Posterior vena cava (tissue), 2 donors: ENCODE measurements around the gene MAJIN. TPM values are rescaled to one million over a fixed set of nuclear protein-coding genes. Genes with fewer than 3 reads are reported as not detected.

Experiments
- DNase-seq: peaks from one replicate; pipeline ENCODE4 v3.0.0-alpha.2; 2020; ENCODE audit warnings: low spot score
- intact Hi-C, 2 donors: fragments of 100-400 bp; cut with DNase I; formaldehyde crosslinking; loops; one replicate each; pipeline versions ENCODE4 v1.14.1 to v1.14.2; 2022 to 2023
- total RNA-seq, 2 donors: library from RNA; stranded (reverse); fragmentation: NEBNext Ultra II Directional; extraction: Animal tissue kit (Norgen Biotek cat#: 25700); gene quantifications; one replicate each; pipeline ENCODE4 v1.2.1, GENCODE V29; 2021
- donor health status: DM: yes; HTN: yes; CAD: no.
- donor health status: DM: yes; HTN: yes; CAD: no.

MAJIN gene
- total RNA-seq, 2 donors from 2014 or later: not detected

- intact Hi-C loops: no loop called here
- no peak for DNase-seq
These were observed 71.1 kb downstream of the MAJIN start for GRCh38 chr11:64900774-64901173.

GRCh38 chr11:64900263-64900678 is 71.6 kb downstream of the MAJIN start:
- intact Hi-C loops: no loop called here
- DNase-seq: no peak

DNA sequence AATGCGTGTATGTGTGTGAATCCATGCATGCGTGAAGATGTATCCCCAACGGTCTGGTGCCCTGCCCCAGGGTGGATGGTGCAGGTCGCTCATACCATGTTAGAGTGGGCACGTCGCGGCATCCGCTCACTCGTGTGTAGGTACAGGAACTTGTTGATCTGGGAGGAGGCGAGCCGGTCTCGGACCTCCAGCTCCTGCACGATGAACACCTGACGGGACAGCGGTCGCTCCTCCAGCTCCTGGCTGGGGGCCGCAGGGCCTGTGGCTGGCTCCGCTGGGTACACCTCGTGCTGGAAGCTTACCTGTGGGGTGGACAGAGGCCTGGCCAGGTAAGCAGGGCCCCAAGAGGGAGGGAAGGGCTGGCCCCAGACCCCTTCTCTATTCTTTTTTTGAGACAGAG is 73.4 kb downstream of the MAJIN start:
- intact Hi-C loops: no loop called here

DNA sequence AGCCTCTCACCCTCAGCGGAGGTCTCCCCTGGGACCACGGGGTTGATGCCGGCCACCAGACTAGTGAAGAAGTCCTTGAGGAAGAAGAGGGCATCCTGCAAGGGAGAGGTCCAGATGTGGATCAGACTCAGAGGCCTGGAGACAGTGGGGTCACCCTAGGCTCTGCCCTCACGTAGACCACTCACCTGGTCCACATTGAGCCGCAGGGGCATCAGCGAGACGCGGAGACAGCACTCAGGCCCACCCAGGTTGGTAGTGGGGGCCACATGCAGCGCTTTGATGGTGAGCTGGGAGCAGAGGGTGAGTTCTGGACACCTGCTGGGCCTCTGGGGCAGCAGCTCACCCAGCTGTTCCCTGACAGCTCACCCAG is 73.8 kb downstream of the MAJIN start:
- intact Hi-C loops: no loop called here
- no peak for DNase-seq

More for the DNA sequence above, 73.4 kb downstream of the MAJIN start:
- no peak for DNase-seq

- intact Hi-C loops: no loop called here
- DNase-seq: no peak
These were observed 74.4 kb downstream of the MAJIN start for GRCh38 chr11:64897381-64898075.

GRCh38 chr11:64896448-64897022 is 75.4 kb downstream of the MAJIN start:
- intact Hi-C loops: no loop called here
- DNase-seq: no peak

DNA sequence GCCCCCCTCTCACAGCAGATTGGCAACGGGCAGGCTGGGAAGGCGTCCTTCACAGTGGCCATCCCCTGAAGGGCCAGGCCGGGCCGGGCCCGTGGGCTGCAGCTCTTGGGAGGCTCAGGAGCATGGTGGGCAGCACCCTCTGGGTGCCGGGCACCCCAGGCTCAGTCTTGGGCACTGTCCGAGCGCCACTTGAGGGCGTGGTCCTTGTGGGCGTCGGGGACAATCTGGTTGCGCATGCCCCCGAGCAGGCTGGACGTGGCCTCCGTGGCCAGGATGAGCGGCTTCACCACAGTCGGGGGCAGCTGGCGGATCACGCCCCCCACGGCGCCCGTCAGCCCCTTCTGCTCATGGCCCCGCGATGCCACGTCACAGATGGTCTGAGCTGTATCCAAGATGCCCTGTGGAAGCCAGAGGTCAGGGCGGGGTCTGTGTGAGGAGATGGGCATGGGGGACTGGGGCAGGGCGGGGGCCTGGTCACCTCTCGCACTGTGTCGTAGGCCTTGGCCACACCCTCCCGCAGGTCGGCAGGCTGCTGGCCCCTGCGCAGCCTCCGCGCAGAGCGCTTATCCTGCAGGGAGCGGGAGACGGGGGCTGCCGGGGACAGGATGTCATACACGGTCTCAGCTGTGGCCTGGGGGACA is 77.0 kb downstream of the MAJIN start:
- intact Hi-C loops: loop anchor here (2.0 to 5.0 kb wide), 2 partner anchors 48 to 50 kb away; partner anchors contain the start of gene CDC42BPG (in 1 of the 2)
- no peak for DNase-seq

GRCh38 chr11:64894070-64894811 is 77.7 kb downstream of the MAJIN start:
- intact Hi-C loops: loop anchor here (2.0 to 5.0 kb wide), 2 partner anchors 47 to 49 kb away; partner anchors contain the start of gene CDC42BPG (in 1 of the 2)

GRCh38 chr11:64893194-64894069 is 78.5 kb downstream of the MAJIN start:
- intact Hi-C loops: loop anchor here (2.0 to 5.0 kb wide), 2 partner anchors 46 to 49 kb away; partner anchors contain the start of gene CDC42BPG (in 1 of the 2)
- DNase-seq: no peak

More at GRCh38 chr11:64894070-64894811, 77.7 kb downstream of the MAJIN start:
- DNase-seq: peak; percentile 95

GRCh38 chr11:64892838-64893193 is 79.1 kb downstream of the MAJIN start:
- intact Hi-C loops: loop anchor here in 1 of 2 donors (5.0 kb wide), 1 partner anchor 46 kb away; no protein-coding TSS in a partner anchor
- no peak for DNase-seq

DNA sequence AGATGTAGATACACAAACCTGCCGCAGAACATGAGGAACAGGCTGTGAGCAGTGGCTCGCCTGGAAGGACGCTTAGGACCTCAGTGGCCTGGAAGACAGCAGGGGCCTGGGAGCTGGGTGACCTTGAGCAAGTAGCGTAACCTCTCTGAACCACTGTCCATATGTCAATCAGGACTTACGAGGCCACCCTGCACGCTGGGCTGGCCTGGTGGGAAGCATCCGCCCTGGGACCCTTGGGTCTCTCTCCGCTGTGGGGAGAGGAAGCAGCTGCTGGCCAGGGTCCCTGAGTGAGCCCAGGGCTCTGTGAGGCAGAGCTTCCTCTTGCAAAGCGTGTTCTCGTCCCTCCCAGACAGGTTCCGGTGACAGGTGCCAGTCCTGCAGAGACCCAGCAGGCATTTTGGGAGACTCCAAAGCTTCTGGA is 79.5 kb downstream of the MAJIN start:
- no peak for DNase-seq
- intact Hi-C loops: loop anchor here in 1 of 2 donors (5.0 kb wide), 1 partner anchor 45 kb away; no protein-coding TSS in a partner anchor

DNA sequence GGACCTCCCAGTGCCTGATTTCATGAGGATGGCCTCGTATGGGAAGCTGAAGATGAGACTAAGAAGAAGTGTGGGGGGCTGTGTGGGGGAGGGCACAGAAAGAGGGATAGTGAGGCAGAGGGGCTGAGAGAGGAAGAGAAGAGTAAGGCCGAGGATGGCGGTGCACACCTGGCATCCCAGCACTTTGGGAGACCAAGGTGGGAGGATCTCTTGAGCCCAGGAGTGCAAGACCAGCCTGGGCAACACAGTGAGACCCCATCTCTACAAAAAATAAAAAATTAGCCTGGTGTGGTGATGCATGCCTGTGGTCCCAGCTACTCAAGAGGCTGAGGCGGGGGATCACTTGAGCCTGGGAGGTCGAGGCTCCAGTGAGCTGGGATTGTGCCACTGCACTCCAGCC is 80.0 kb downstream of the MAJIN start:
- intact Hi-C loops: loop anchor here in 1 of 2 donors (5.0 kb wide), 1 partner anchor 45 kb away; no protein-coding TSS in a partner anchor
- DNase-seq: no peak

- intact Hi-C loops: loop anchor here in 1 of 2 donors (5.0 kb wide), 1 partner anchor 44 kb away; no protein-coding TSS in a partner anchor
- DNase-seq: no peak
These were observed 80.6 kb downstream of the MAJIN start for GRCh38 chr11:64891215-64891848.

GRCh38 chr11:64890522-64890939 is 81.4 kb downstream of the MAJIN start:
- intact Hi-C loops: loop anchor here in 1 of 2 donors (5.0 kb wide), 1 partner anchor 43 kb away; no protein-coding TSS in a partner anchor
- DNase-seq: no peak

DNA sequence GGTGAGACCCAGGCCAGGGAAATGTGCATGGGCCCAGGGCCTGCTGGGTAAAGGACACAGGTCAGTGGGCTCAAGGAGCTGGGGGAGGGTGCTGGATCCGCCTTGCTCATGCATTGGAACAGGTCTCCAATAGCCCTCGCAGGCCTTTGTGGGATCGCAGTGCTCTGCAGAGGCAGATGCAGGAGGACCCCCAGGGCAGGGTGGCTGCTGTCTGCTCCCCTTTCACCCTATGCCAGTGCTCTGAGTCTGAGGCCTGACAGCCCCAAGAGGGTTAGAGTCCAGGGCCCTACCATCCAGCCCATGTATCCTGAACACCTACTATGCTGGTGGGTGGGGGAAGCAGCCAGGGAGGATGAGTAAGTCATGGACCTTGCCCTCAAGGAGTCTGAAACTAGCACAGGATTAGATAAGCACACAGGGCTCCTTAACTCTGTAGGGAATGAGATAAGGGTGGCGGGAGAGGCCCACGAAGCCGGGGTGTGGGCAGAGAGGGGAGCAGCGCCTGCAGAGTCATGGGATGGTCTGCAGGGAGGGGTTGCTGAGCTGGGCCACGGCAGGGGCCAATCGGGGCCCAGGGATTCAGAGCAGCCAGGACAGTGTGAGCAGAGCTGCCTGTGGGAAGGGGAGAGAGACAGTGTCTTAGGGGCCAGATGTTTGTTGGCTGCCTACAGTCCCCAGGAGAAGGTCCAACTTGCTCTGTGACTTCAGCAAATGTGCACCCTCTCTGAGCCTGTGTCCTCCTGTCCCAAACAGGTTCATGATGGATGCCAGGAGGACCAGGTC is 83.0 kb downstream of the MAJIN start:
- no peak for DNase-seq
- intact Hi-C loops: no loop called here

DNA sequence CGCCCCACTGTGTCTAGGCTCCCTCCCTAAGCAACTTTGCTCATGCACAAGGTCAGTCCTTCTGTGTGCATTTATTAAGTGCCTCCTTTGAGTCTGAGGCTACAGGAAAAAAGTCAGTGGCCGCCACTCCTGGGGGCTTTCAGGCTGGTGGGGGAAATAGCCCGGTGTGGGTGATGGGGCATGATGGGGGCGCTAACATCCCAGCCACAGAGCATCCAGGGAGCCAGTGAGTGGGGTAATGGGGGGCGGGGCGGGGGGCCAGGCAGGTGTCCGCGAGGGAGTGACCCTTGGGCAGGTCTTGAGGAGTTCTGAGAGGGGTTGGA is 83.5 kb downstream of the MAJIN start:
- DNase-seq: no peak
- intact Hi-C loops: no loop called here
